ENCODE results near the gene VSIG10L2.

DNA sequence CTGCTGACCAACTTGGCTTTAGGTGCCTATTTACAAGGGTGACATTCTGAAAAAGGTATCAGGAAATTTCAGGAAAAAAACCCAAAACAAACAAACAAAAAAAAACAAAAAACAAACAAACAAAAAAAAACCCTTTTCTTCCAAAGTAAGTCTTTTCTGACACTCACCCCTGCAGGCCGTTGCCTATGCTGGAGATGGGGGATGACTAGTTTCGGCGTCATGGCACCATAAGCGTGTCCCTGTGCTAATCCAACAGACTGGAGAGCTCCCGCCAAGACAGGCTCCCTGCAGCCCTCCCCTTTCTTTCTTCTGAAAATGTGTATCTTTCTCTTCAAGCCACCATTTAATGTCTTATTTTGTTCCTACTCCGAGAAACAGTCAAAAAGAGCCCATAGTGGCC is 13.7 kb downstream of the VSIG10L2 start:
- TF ChIP-seq POLR2A (IDR thresholded peaks at IDR 0.05), result no peak
- no peak for TF ChIP-seq CTCF (IDR thresholded peaks at IDR 0.05)
- no peak for TF ChIP-seq EP300 (IDR thresholded peaks at IDR 0.05)
- TF ChIP-seq POLR2AphosphoS5 (IDR thresholded peaks at IDR 0.05), result no peak

All from upper lobe of left lung (tissue), 4 donors.